GM13977 (cell line): ENCODE results near the gene DYNLT2B.
"Not testable (repeated sequence)": the region's sequence is repeated elsewhere in the genome, so short reads cannot be mapped to it uniquely, and the experiment has no call there.

Experiments
- DNase-seq: peaks from one replicate; pipeline ENCODE4 v3.0.0; 2012; ENCODE audit warnings: low spot score
- CTCF ChIP-seq: IDR thresholded peaks from 2 replicates; pipeline ENCODE4 v1.5.1; 2012; ENCODE audit warnings: mild to moderate bottlenecking, control low read depth; ENCODE audit not compliant: insufficient read depth; ENCODE audit errors: extremely low read depth, missing control alignments
- in situ Hi-C: fragments of 300-500 bp; cut with MboI; formaldehyde crosslinking; loops from one replicate; pipeline ENCODE4 v1.12.0; 2022; ENCODE audit warnings: low sequenced_read_pairs, low pct_unique_long_range_greater_than_20kb, mixed read lengths, inconsistent platforms; ENCODE audit not compliant: unreplicated experiment

The DYNLT2B gene

GRCh38 chr3:196315821-196316220 lies 2.2 kb downstream of the DYNLT2B start:
- in situ Hi-C loops, result no loop called here
- TF ChIP-seq CTCF, result no peak
- no peak for DNase-seq

GRCh38 chr3:196314597-196314996 lies 3.4 kb downstream of the DYNLT2B start:
- TF ChIP-seq CTCF, result no peak
- no peak for DNase-seq
- in situ Hi-C loops, result no loop called here

- in situ Hi-C loops, DNase-seq: not testable (repeated sequence)
Observed at GRCh38 chr3:196314086-196314485, 4.0 kb downstream of the DYNLT2B start.

- in situ Hi-C loops, result not testable (repeated sequence)
Observed at GRCh38 chr3:196302960-196303359, 15.1 kb downstream of the DYNLT2B start.

GRCh38 chr3:196302551-196302950 lies 15.5 kb downstream of the DYNLT2B start:
- in situ Hi-C loops, DNase-seq: not testable (repeated sequence)

More at GRCh38 chr3:196302960-196303359, 15.1 kb downstream of the DYNLT2B start:
- not testable (repeated sequence) for DNase-seq

- DNase-seq, result no peak
- no peak for TF ChIP-seq CTCF
- in situ Hi-C loops, result no loop called here
Observed at GRCh38 chr3:196298521-196298920, 19.5 kb downstream of the DYNLT2B start.

GRCh38 chr3:196292286-196292923 lies 25.6 kb downstream of the DYNLT2B start:
- in situ Hi-C loops, result no loop called here
- TF ChIP-seq CTCF, result peak; percentile 57
- DNase-seq, result peak; percentile 53

- in situ Hi-C loops, result no loop called here
- TF ChIP-seq CTCF, result no peak
- DNase-seq, result no peak
Observed at GRCh38 chr3:196288141-196288460, 29.9 kb downstream of the DYNLT2B start.
